ENCODE data around the gene CYP3A5.

The CYP3A5 gene

GRCh38 chr7:99648843-99649242 lies 31.0 kb downstream of the CYP3A5 start:
- no peak overlapping the region for H2AFZ ChIP-seq (ENCODE audit: low read length)
- no peak overlapping the region for H3K4ac ChIP-seq (ENCODE audit: low read length)
- H3K4me3 ChIP-seq (ENCODE audit: low read length in 2 of 2) = no peak overlapping the region
- peaks cover 0 to 2% of the 10 kb centered on the region in 2 donors for H3K9me3 ChIP-seq (replicated peaks in 1 of 2; ENCODE audit: control insufficient read depth in 2 of 2, insufficient read depth in 1 of 2, low read depth in 1 of 2, low read length in 2 of 2)
- WGBS, 2 donors (ENCODE audit: extremely low coverage in 2 of 2, insufficient read length in 2 of 2, insufficient replicate concordance in 1 of 2) = no CpG with 5 or more reads among the region's 2 CpGs
- no peak overlapping the region for H2BK120ac ChIP-seq (ENCODE audit: low read depth, low read length)
- no peak overlapping the region for H3K18ac ChIP-seq (ENCODE audit: low read length)
- no peak overlapping the region for H3K14ac ChIP-seq (ENCODE audit: low read length)
- no peak overlapping the region for H3K23ac ChIP-seq (ENCODE audit: low read depth, low read length, poor library complexity)
- H3K27me3 ChIP-seq (ENCODE audit: control insufficient read depth in 3 of 3, insufficient read depth in 3 of 3, low read depth in 1 of 3, low read length in 3 of 3) = no peaks in the 10 kb centered on the region
- no peak overlapping the region for H2AK5ac ChIP-seq (ENCODE audit: low read depth, low read length)
- peaks cover 0 to 9% of the 10 kb centered on the region in 2 donors for H3K36me3 ChIP-seq (replicated peaks in 1 of 2; ENCODE audit: control insufficient read depth in 2 of 2, insufficient read depth in 2 of 2, low read length in 2 of 2)
- no peak overlapping the region for H4K91ac ChIP-seq (ENCODE audit: low read depth, low read length, poor library complexity)
- H3K79me1 ChIP-seq (ENCODE audit: low read depth, low read length) = no peaks in the 10 kb centered on the region
- no peak overlapping the region for H4K8ac ChIP-seq (ENCODE audit: low read depth, low read length)
- no peak overlapping the region for H3K27ac ChIP-seq (replicated peaks; ENCODE audit: low read length)
- no peaks in the 10 kb centered on the region for H3K4me1 ChIP-seq (ENCODE audit: control insufficient read depth in 2 of 2, insufficient read depth in 1 of 2, low read depth in 1 of 2, low read length in 2 of 2)
- no peak for DNase-seq (ENCODE audit: low spot score)
- H2BK15ac ChIP-seq (ENCODE audit: low read length) = no peak overlapping the region
- H3K4me2 ChIP-seq (ENCODE audit: insufficient read depth, low read length, poor library complexity, severe bottlenecking) = no peak overlapping the region
- H2BK5ac ChIP-seq (ENCODE audit: low read length) = no peak overlapping the region
- no peak overlapping the region for H3K9ac ChIP-seq (ENCODE audit: low read depth, low read length, poor library complexity)
- no peak overlapping the region for H2BK12ac ChIP-seq (ENCODE audit: low read length)

- no peak for DNase-seq (ENCODE audit: low spot score)
- Histone ChIP-seq H3K23ac (ENCODE audit: low read depth, low read length, poor library complexity) (no peak overlapping the region), H3K4me1 (ENCODE audit: control insufficient read depth in 2 of 2, insufficient read depth in 1 of 2, low read depth in 1 of 2, low read length in 2 of 2) (no peaks in the 10 kb centered on the region), H3K18ac (ENCODE audit: low read length) (no peak overlapping the region), H3K36me3 (replicated peaks in 1 of 2; ENCODE audit: control insufficient read depth in 2 of 2, insufficient read depth in 2 of 2, low read length in 2 of 2) (peaks cover 0 to 9% of the 10 kb centered on the region in 2 donors), H3K27ac (replicated peaks; ENCODE audit: low read length) (no peak overlapping the region), H3K4me2 (ENCODE audit: insufficient read depth, low read length, poor library complexity, severe bottlenecking) (no peak overlapping the region), H4K8ac (ENCODE audit: low read depth, low read length) (no peak overlapping the region), H3K9ac (ENCODE audit: low read depth, low read length, poor library complexity) (no peak overlapping the region), H2BK120ac (ENCODE audit: low read depth, low read length) (no peak overlapping the region), H3K79me1 (ENCODE audit: low read depth, low read length) (no peaks in the 10 kb centered on the region), H2AK5ac (ENCODE audit: low read depth, low read length) (no peak overlapping the region), H2AFZ (ENCODE audit: low read length) (no peak overlapping the region), H3K14ac (ENCODE audit: low read length) (no peak overlapping the region), H3K9me3 (replicated peaks in 1 of 2; ENCODE audit: control insufficient read depth in 2 of 2, insufficient read depth in 1 of 2, low read depth in 1 of 2, low read length in 2 of 2) (peaks cover 0 to 2% of the 10 kb centered on the region in 2 donors), H4K91ac (ENCODE audit: low read depth, low read length, poor library complexity) (no peak overlapping the region), H2BK12ac (ENCODE audit: low read length) (no peak overlapping the region), H3K27me3 (ENCODE audit: control insufficient read depth in 3 of 3, insufficient read depth in 3 of 3, low read depth in 1 of 3, low read length in 3 of 3) (no peaks in the 10 kb centered on the region), H3K4ac (ENCODE audit: low read length) (no peak overlapping the region), H2BK15ac (ENCODE audit: low read length) (no peak overlapping the region), H2BK5ac (ENCODE audit: low read length) (no peak overlapping the region), H3K4me3 (ENCODE audit: low read length in 2 of 2) (no peak overlapping the region)
- WGBS, 2 donors (ENCODE audit: extremely low coverage in 2 of 2, insufficient read length in 2 of 2, insufficient replicate concordance in 1 of 2) = no CpG with 5 or more reads among the region's 1 CpG
These were observed 34.2 kb downstream of the CYP3A5 start for GRCh38 chr7:99645590-99645989.

- WGBS, 2 donors (ENCODE audit: extremely low coverage in 2 of 2, insufficient read length in 2 of 2, insufficient replicate concordance in 1 of 2) = no CpG with 5 or more reads among the region's 3 CpGs
These were observed 35.4 kb downstream of the CYP3A5 start for GRCh38 chr7:99644431-99644830.

GRCh38 chr7:99643464-99643863 lies 36.3 kb downstream of the CYP3A5 start:
- Histone ChIP-seq H2BK5ac (ENCODE audit: low read length) (no peak overlapping the region), H3K27ac (replicated peaks; ENCODE audit: low read length) (no peak overlapping the region), H3K14ac (ENCODE audit: low read length) (no peak overlapping the region), H3K23ac (ENCODE audit: low read depth, low read length, poor library complexity) (no peak overlapping the region), H2BK12ac (ENCODE audit: low read length) (no peak overlapping the region), H3K4ac (ENCODE audit: low read length) (no peak overlapping the region), H3K18ac (ENCODE audit: low read length) (no peak overlapping the region), H3K9me3 (replicated peaks in 1 of 2; ENCODE audit: control insufficient read depth in 2 of 2, insufficient read depth in 1 of 2, low read depth in 1 of 2, low read length in 2 of 2) (peaks cover 0 to 2% of the 10 kb centered on the region in 2 donors), H3K4me1 (ENCODE audit: control insufficient read depth in 2 of 2, insufficient read depth in 1 of 2, low read depth in 1 of 2, low read length in 2 of 2) (no peaks in the 10 kb centered on the region), H3K4me3 (ENCODE audit: low read length in 2 of 2) (no peak overlapping the region), H2AK5ac (ENCODE audit: low read depth, low read length) (no peak overlapping the region), H3K79me1 (ENCODE audit: low read depth, low read length) (no peaks in the 10 kb centered on the region), H2AFZ (ENCODE audit: low read length) (no peak overlapping the region), H3K27me3 (ENCODE audit: control insufficient read depth in 3 of 3, insufficient read depth in 3 of 3, low read depth in 1 of 3, low read length in 3 of 3) (no peaks in the 10 kb centered on the region), H4K91ac (ENCODE audit: low read depth, low read length, poor library complexity) (no peak overlapping the region), H2BK15ac (ENCODE audit: low read length) (no peak overlapping the region), H4K8ac (ENCODE audit: low read depth, low read length) (no peak overlapping the region), H2BK120ac (ENCODE audit: low read depth, low read length) (no peak overlapping the region), H3K4me2 (ENCODE audit: insufficient read depth, low read length, poor library complexity, severe bottlenecking) (no peak overlapping the region), H3K36me3 (replicated peaks in 1 of 2; ENCODE audit: control insufficient read depth in 2 of 2, insufficient read depth in 2 of 2, low read length in 2 of 2) (peaks cover 0 to 9% of the 10 kb centered on the region in 2 donors), H3K9ac (ENCODE audit: low read depth, low read length, poor library complexity) (no peak overlapping the region)
- no CpG with 5 or more reads among the region's 2 CpGs for WGBS, 2 donors (ENCODE audit: extremely low coverage in 2 of 2, insufficient read length in 2 of 2, insufficient replicate concordance in 1 of 2)
- DNase-seq (ENCODE audit: low spot score) = no peak

More at GRCh38 chr7:99644431-99644830, 35.4 kb downstream of the CYP3A5 start:
- H2BK5ac ChIP-seq (ENCODE audit: low read length) = no peak overlapping the region
- H3K4me2 ChIP-seq (ENCODE audit: insufficient read depth, low read length, poor library complexity, severe bottlenecking) = no peak overlapping the region
- no peak overlapping the region for H3K23ac ChIP-seq (ENCODE audit: low read depth, low read length, poor library complexity)
- no peak for DNase-seq (ENCODE audit: low spot score)
- no peaks in the 10 kb centered on the region for H3K27me3 ChIP-seq (ENCODE audit: control insufficient read depth in 3 of 3, insufficient read depth in 3 of 3, low read depth in 1 of 3, low read length in 3 of 3)
- H3K4me3 ChIP-seq (ENCODE audit: low read length in 2 of 2) = no peak overlapping the region
- H2AK5ac ChIP-seq (ENCODE audit: low read depth, low read length) = no peak overlapping the region
- no peak overlapping the region for H4K8ac ChIP-seq (ENCODE audit: low read depth, low read length)
- peaks cover 0 to 9% of the 10 kb centered on the region in 2 donors for H3K36me3 ChIP-seq (replicated peaks in 1 of 2; ENCODE audit: control insufficient read depth in 2 of 2, insufficient read depth in 2 of 2, low read length in 2 of 2)
- H2BK15ac ChIP-seq (ENCODE audit: low read length) = no peak overlapping the region
- no peak overlapping the region for H3K18ac ChIP-seq (ENCODE audit: low read length)
- no peak overlapping the region for H4K91ac ChIP-seq (ENCODE audit: low read depth, low read length, poor library complexity)
- no peak overlapping the region for H3K9ac ChIP-seq (ENCODE audit: low read depth, low read length, poor library complexity)
- no peaks in the 10 kb centered on the region for H3K4me1 ChIP-seq (ENCODE audit: control insufficient read depth in 2 of 2, insufficient read depth in 1 of 2, low read depth in 1 of 2, low read length in 2 of 2)
- H2AFZ ChIP-seq (ENCODE audit: low read length) = no peak overlapping the region
- no peak overlapping the region for H2BK12ac ChIP-seq (ENCODE audit: low read length)
- no peaks in the 10 kb centered on the region for H3K79me1 ChIP-seq (ENCODE audit: low read depth, low read length)
- H3K14ac ChIP-seq (ENCODE audit: low read length) = no peak overlapping the region
- H3K27ac ChIP-seq (replicated peaks; ENCODE audit: low read length) = no peak overlapping the region
- no peak overlapping the region for H3K4ac ChIP-seq (ENCODE audit: low read length)
- H3K9me3 ChIP-seq (replicated peaks in 1 of 2; ENCODE audit: control insufficient read depth in 2 of 2, insufficient read depth in 1 of 2, low read depth in 1 of 2, low read length in 2 of 2) = peaks cover 0 to 2% of the 10 kb centered on the region in 2 donors
- no peak overlapping the region for H2BK120ac ChIP-seq (ENCODE audit: low read depth, low read length)

Data from neuronal stem cell (in vitro differentiated cells).